GM21786 (cell line): Measurements from ENCODE around the gene NHERF2.

Experiments used
- ATAC-seq: cut with Tn5 transposase; IDR thresholded peaks from one replicate; pipeline ENCODE4 v1.9.1; 2021; ENCODE audit not compliant: unreplicated experiment

Gene NHERF2

GRCh38 chr16:2056681-2057407 is 30.1 kb downstream of the NHERF2 start:
- ATAC-seq = no peak

DNA sequence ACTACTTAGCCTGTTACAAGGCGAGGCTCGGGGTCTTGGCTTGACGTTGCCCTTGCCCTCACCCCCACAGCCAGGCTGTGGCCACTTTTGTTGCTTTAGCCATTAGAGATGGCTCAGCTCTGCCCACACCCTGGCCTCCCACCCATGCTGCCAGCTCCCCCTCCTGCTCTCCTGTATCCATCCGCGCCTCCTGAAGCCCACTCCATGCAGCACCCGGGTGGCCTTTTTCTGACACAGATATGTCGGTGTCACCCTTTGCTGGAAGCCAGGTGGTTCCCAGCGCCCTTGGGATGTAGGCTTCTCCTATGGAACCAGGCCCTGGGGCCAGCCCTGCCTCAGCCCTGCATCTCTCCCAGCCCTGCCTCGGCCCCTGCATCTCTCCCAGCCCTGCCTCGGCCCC is 30.7 kb downstream of the NHERF2 start:
- ATAC-seq = no peak

DNA sequence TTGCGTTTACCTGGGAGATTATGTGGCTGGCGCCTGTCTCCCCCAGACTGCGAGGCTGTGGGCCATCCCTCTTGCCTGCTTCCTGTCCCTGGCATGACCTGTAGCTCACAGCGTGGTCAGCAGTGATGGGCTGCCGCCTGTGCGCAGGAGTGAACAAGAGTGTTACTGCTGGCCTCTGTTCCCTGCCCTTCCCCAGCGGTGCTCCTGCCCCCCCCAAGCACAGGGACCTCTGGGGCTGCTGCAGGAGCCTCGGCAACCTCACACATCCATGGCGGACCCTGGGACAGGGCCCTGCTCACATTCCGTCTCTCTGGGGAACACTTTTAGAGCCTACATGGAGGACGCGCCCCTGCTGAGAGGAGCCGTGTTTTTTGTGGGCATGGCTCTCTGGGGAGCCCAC is 31.7 kb downstream of the NHERF2 start:
- ATAC-seq = no peak

GRCh38 chr16:2058872-2059271 is 32.2 kb downstream of the NHERF2 start:
- no peak for ATAC-seq

GRCh38 chr16:2060346-2060745 is 33.6 kb downstream of the NHERF2 start:
- no peak for ATAC-seq

- no peak for ATAC-seq
Observed at GRCh38 chr16:2061023-2061422, 34.3 kb downstream of the NHERF2 start.

DNA sequence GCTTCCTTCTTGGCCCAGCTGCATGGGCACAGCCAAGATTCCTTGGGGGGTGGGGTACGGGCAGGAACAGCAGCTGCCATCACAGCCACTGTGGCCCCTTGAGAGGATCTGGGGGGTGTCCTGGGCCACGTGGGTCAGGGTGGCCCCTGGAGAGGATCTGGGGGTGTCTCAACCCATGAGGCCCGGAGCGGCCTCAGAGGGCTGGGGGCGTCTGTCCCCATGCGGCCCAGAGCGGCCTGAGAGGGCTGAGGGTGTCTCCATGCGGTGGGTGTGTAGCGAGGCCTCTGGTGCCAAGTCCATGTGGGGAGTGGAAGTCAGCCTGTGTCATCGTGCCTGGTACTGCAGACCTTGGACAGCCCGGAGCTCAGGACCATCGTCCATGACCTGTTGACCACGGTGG is 34.8 kb downstream of the NHERF2 start:
- ATAC-seq = no peak

DNA sequence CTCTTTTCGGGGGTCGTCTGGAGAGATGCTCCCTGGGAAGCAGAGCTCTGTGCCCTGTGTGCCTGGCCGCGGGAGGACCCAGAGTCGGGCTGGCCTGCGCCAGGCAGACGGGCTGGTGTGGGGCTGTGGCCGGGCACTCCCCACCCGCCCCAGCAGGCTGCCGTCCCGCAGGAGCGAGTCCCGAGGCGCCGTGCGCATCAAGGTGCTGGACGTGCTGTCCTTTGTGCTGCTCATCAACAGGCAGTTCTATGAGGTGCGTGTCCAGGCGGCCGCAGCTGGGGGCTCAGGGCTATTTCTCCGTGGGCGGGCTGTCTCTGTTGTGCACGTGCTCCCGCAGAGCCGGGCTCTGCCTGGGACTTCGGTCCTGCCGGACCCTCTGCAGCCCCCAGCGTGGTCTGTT is 36.1 kb downstream of the NHERF2 start:
- no peak for ATAC-seq

DNA sequence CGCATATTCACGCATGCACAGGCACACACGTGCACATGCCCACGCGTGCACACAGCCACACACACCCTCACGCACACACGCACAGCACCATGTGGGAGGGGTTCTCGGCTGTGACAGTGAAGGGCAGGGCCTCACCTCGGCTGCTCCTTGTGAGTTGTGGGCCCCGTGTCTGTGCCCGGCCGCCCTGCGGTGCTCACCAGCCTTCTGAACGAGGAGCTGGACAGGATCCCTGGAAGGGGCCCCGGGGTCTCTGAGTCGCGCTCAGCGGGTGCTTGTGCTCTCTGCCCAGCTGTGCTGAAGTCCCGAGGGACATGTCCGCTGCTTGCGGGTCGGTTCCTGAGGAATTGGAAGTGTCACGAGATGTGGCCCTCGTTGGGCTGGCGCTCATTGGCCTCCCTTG is 37.2 kb downstream of the NHERF2 start:
- no peak for ATAC-seq

GRCh38 chr16:2064368-2064945 is 37.8 kb downstream of the NHERF2 start:
- ATAC-seq = no peak

GRCh38 chr16:2066139-2066538 is 39.4 kb downstream of the NHERF2 start:
- no peak for ATAC-seq

DNA sequence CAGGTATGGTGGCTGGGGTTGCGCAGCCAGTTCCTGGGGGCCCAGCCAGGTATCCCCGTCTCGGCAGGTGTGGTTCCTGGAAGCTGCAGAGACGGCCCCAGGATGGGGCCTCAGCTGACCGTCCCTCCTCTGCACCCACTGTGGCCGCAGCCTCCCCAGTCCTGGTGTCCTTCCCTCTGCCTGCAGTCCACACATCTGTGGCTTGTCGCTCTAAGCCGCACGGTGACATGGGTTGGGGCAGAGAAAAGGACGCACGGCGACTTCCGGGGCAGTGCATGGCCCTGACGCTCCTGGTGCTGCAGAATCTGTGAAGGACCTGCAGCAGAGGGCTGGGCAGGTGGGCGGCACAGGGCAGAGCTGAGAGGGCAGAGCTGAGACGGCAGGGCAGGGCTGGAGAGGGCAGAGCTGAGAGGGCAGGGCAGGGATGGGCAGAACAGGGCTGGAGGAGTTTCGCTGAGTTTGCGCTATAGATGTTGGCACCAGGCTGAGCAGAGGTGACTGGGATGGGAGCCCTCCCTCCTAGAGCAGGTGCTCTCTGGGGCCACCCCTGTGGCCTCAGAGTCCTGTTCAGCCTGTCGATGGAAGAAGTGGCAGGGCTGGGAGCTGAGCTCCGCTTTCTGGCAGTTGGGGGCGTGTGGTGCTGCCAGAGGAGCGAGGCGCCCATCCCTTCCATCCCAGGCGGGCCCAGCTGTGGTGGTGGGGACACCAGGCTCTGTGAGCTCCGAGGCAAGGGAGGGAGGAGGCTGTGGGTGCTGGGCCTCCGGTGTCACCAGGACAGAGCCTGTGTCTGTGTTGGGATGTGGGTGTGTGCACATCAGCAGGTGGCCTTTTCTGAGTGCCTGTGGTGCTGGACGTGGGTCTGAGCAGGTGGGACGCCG is 44.1 kb downstream of the NHERF2 start:
- ATAC-seq = no peak

- no peak for ATAC-seq
Observed at GRCh38 chr16:2071454-2072202, 44.9 kb downstream of the NHERF2 start.

DNA sequence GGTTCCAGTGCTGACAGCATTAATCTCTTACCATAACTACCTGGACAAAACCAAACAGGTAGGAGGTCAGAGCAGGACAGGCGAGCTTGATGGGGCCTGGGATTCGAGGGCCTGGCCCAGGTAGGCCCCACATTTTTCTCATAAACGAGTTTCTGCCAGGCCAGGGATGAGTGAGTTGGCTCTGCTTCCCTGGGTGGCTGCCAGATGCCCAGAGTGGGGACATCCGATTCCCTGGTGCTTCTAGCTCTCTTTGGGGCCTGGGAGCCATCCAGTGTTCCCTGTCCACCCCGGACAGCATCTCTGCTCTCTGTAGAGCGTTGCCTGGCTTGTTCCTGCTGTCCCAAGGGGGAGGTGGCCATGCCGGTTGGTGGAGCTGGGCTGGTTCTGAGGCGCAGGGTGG is 46.2 kb downstream of the NHERF2 start:
- no peak for ATAC-seq

DNA sequence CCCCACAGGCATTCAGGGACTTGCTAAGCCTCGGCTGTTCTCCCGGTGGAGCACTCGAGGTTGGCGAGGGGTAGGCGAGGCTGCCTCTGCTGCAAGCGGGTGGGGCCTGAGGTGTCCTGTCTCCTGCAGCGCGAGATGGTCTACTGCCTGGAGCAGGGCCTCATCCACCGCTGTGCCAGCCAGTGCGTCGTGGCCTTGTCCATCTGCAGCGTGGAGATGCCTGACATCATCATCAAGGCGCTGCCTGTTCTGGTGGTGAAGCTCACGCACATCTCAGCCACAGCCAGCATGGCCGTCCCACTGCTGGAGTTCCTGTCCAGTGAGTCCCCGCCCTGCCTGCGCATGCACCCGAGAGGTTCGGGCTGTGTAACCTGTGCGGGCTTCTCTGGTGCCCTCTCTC is 47.4 kb downstream of the NHERF2 start:
- ATAC-seq = no peak

GRCh38 chr16:2075631-2076030 is 48.9 kb downstream of the NHERF2 start:
- ATAC-seq = no peak

GRCh38 chr16:2076072-2076865 is 49.6 kb downstream of the NHERF2 start:
- ATAC-seq = no peak

GRCh38 chr16:2077016-2077415 is 50.3 kb downstream of the NHERF2 start:
- ATAC-seq = no peak

DNA sequence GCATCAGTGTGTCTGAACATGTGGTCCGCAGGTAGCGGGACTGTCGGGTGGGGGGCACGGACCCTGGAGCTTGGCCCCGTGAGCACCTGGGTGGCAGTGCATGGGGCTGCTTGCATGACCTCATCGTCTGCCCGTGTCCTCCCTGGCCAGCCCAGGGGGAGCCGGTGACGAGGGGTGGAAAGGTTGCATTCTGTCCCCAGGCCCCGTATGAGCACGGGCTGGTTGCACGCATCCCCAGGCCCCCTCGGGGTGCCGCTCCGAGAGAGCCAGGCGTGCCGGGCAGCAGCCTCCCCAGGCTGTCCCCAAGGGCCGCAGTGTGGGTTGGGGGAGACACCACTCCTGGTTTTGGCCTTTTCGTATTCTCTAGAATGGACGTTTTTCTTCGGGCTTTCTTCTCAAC is 51.0 kb downstream of the NHERF2 start:
- no peak for ATAC-seq

DNA sequence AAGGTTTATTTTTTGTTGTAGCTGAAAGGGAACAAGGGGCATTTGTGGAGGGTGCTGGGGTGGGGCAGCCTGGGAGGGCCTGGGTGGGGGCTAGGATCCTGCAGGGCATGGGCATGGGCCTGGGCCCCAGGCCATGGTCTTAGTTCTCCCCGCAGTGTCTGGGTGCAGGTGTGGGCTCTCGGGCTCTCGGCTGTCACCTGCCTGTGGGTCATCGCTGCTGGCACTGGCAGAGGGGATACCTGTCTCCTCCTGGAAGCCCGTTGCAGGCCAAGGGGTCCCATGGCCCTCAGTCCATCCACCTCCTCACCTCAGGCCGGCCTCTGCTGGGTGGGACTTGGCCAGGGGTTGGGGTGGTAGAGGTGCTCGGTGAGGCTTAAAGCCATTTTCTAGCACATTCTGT is 51.4 kb downstream of the NHERF2 start:
- ATAC-seq = no peak

DNA sequence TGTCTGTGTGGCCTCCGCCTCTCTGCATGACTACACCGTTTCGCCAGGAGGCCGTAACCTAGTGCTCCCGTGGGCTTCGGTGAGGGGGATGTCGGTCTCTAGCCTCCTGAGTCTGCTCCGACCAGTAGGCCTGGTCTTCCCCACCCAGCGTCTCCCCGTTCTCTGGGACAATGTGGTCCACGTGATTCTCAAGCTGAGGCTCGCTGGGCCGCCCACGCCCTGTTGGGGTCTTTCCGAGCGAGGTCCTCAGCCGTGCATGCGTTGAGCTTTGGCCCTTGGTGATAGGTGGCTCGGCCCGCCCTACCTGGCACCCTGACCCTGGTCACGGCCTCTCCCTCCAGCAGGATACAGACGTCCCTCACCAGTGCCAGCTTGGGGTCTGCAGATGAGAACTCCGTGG is 52.0 kb downstream of the NHERF2 start:
- ATAC-seq = no peak
